Measurements from ENCODE around the gene APOD. TPM values are rescaled to one million over a fixed set of nuclear protein-coding genes. Genes with fewer than 3 reads are reported as not detected.
A peak's percentile ranks its signal among the peaks of the same experiment; 100 is the strongest.

Gene APOD
- total RNA-seq, 2 experiments from 2014 or later, result not detected

DNA sequence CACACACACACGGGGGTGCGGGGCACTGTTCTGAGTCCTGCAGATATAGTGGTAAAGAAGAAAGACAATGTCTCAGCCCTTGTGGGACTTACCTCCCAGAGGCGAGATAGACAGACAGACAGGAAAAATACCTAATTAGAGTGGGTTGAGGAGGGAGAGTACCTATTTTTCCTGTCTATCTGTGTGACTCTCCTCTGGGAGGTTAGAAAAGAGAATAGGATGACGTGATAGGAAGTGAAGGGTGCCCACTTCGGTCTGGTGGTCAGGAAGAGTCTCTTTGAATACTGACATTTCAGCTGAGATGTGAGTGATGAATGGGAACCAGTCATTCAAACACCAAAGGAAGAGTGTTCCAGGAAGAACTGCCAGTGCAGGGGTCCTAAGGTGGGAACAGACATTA is 4.1 kb upstream of the APOD start:
- Mint-ChIP-seq H3K4me3 (no peak overlapping the region), H3K36me3 (ENCODE audit: low read depth) (no peaks in the 10 kb centered on the region), H3K27me3 (peaks cover 3% of the 10 kb centered on the region), H3K4me1 (ENCODE audit: low read depth) (peaks cover 8% of the 10 kb centered on the region), H3K9me3 (no peaks in the 10 kb centered on the region), H3K27ac (no peak overlapping the region)
- TF ChIP-seq, protein P1, sequence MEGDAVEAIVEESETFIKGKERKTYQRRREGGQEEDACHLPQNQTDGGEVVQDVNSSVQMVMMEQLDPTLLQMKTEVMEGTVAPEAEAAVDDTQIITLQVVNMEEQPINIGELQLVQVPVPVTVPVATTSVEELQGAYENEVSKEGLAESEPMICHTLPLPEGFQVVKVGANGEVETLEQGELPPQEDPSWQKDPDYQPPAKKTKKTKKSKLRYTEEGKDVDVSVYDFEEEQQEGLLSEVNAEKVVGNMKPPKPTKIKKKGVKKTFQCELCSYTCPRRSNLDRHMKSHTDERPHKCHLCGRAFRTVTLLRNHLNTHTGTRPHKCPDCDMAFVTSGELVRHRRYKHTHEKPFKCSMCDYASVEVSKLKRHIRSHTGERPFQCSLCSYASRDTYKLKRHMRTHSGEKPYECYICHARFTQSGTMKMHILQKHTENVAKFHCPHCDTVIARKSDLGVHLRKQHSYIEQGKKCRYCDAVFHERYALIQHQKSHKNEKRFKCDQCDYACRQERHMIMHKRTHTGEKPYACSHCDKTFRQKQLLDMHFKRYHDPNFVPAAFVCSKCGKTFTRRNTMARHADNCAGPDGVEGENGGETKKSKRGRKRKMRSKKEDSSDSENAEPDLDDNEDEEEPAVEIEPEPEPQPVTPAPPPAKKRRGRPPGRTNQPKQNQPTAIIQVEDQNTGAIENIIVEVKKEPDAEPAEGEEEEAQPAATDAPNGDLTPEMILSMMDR (IDR thresholded peaks at IDR 0.05), result no peak
- ATAC-seq, result peak; percentile 52
- peak; percentile 36 for DNase-seq
- ChIA-PET CTCF (interaction anchor here (1.1 kb wide), 1 partner anchor 15 kb away, joined by 3 read pairs; no protein-coding TSS in a partner anchor), POLR2A (interaction anchor here (1.7 kb wide), 1 partner anchor 22 kb away, joined by 7 read pairs; no protein-coding TSS in a partner anchor)
- intact Hi-C loops (cut with micrococcal nuclease), result no loop called here

DNA sequence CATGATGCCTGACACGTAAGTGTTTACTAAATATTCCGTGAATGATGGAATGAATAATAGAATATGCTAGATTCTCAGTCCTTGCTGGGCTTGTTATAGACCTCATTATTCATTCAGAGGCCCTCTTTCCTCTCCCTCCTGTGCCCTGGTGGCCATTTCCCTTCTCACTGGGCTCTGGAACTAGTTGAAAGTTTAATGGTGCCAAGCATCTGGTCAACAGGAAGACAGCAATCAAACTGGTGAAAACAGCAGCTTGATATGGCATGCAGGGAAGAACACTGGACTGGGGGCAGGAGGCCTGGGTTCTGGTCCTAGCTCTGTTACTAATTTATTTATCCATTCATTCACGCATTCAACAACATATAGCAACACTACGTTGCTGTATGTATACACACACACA is 3.7 kb upstream of the APOD start:
- TF ChIP-seq, protein P1 (IDR thresholded peaks at IDR 0.05), result no peak
- Mint-ChIP-seq H3K27me3 (peaks cover 3% of the 10 kb centered on the region), H3K36me3 (ENCODE audit: low read depth) (no peaks in the 10 kb centered on the region), H3K9me3 (no peaks in the 10 kb centered on the region), H3K4me1 (ENCODE audit: low read depth) (peaks cover 8% of the 10 kb centered on the region), H3K4me3 (no peak overlapping the region), H3K27ac (no peak overlapping the region)
- intact Hi-C loops (cut with micrococcal nuclease), result no loop called here
- DNase-seq, result peak; percentile 11
- peak; percentile 5 for ATAC-seq
- POLR2A ChIA-PET, result no interaction called here
- CTCF ChIA-PET, result interaction anchor here (1.1 kb wide), 1 partner anchor 14 kb away, joined by 3 read pairs; no protein-coding TSS in a partner anchor

DNA sequence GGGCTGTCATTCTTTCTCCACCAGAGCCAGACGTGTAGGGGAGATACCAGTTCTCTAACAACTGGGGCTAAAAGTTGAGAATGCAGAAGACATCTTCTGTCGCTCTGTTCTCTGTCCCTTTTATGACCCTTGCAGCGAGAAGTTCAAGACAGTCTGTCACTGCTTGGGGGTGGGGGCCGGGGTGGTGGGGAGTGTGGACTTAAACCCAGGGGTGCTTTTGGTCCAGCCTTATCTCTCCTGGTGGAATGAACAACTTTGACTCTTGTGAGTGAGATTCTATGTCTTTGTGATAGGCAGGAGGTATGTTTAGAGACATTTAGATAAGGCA is 767 bp upstream of the APOD start:
- H3K27me3 Mint-ChIP-seq, result peaks cover 3% of the 10 kb centered on the region
- no peaks in the 10 kb centered on the region for H3K36me3 Mint-ChIP-seq (ENCODE audit: low read depth)
- peaks cover 8% of the 10 kb centered on the region for H3K4me1 Mint-ChIP-seq (ENCODE audit: low read depth)
- no peak for ATAC-seq
- ChIA-PET POLR2A (interaction anchor here (1.3 kb wide), 1 partner anchor 42 kb away, joined by 4 read pairs; the partner anchor contains the start of gene PPP1R2), CTCF (interaction anchor here (1.0 to 1.6 kb wide), 3 partner anchors 11 to 32 kb away, joined by 3 to 4 read pairs (median 3); no protein-coding TSS in a partner anchor)
- DNase-seq, result no peak
- no peak overlapping the region for H3K27ac Mint-ChIP-seq
- intact Hi-C loops (cut with micrococcal nuclease), result no loop called here
- H3K4me3 Mint-ChIP-seq, result no peak overlapping the region
- TF ChIP-seq, protein P1 (IDR thresholded peaks at IDR 0.05), result no peak
- H3K9me3 Mint-ChIP-seq, result no peaks in the 10 kb centered on the region

DNA sequence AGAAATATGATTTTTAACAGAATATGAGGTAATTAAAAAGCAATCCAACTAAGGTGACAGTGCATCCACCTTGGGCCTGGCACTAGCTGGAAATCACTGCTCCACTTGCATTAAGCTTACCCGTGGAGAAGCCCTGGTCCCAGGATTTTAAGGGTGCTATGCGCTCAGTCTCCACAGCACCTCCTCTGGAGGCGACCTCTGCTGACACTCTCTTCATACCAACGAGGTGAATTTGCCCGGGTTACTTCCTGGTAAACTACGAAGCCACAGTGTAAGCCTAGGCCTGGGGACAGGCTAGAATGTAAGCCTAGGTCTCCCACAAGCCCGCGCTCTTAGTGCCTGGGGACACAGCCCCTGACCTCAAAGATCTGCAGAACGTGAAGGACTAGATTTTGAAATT is 793 bp downstream of the APOD start:
- DNase-seq (peak; percentile 11), ATAC-seq (no peak)
- TF ChIP-seq, protein P1 (IDR thresholded peaks at IDR 0.05), result no peak
- no peak overlapping the region for H3K4me3 Mint-ChIP-seq
- ChIA-PET CTCF (interaction anchor here (1.0 to 1.6 kb wide), 3 partner anchors 10 to 31 kb away, joined by 3 read pairs; no protein-coding TSS in a partner anchor), POLR2A (no interaction called here)
- intact Hi-C loops (cut with micrococcal nuclease), result no loop called here
- no peak overlapping the region for H3K27ac Mint-ChIP-seq
- H3K9me3 Mint-ChIP-seq, result no peaks in the 10 kb centered on the region
- H3K4me1 Mint-ChIP-seq (ENCODE audit: low read depth), result peaks cover 8% of the 10 kb centered on the region
- peaks cover 3% of the 10 kb centered on the region for H3K27me3 Mint-ChIP-seq
- H3K36me3 Mint-ChIP-seq (ENCODE audit: low read depth), result no peaks in the 10 kb centered on the region

DNA sequence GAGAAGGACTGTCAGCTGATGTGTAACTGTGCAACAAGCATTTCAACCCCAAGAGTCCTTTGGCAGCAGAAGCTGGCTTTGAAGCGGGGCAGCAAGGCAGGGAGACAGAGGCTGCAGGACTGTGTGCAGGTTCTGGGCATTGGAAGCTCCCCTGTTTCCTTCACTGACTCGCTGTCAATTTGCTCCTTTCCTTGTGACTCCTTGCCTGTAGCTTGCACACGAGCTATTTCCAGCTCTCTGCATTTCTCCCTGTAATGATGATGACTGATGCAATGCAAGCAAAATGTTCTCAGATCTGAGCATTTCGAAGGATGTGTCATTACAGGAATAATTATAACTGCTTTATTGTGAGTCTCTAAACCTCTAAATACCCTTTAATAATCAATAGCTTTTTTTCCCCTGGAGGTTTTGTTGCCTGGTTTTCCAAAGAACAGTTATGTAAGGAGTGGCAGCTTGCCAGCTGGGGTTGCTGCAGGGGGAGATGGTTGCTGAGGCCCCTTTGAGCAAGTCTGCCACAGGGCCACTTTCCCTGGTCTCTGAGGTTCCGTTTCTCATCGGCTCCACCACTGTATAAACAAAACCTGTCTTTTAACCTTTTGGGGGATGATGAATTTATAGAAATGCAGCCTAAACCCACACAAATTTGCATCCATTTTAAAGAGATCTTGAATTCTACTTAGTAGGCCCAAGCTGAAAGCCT is 2.8 kb downstream of the APOD start:
- DNase-seq (no peak), ATAC-seq (no peak)
- H3K9me3 Mint-ChIP-seq, result no peaks in the 10 kb centered on the region
- H3K27ac Mint-ChIP-seq, result no peak overlapping the region
- ChIA-PET POLR2A (interaction anchor here (1.1 kb wide), 1 partner anchor 13 kb away, joined by 3 read pairs; no protein-coding TSS in a partner anchor), CTCF (interaction anchor here (1.2 kb wide), 2 partner anchors 24 to 310 kb away, joined by 3 to 6 read pairs; partner anchors contain the start of gene XXYLT1)
- no peak overlapping the region for H3K4me3 Mint-ChIP-seq
- intact Hi-C loops (cut with micrococcal nuclease), result no loop called here
- H3K36me3 Mint-ChIP-seq (ENCODE audit: low read depth), result no peaks in the 10 kb centered on the region
- peaks cover 6% of the 10 kb centered on the region for H3K4me1 Mint-ChIP-seq (ENCODE audit: low read depth)
- peaks cover 3% of the 10 kb centered on the region for H3K27me3 Mint-ChIP-seq
- TF ChIP-seq, protein P1 (IDR thresholded peaks at IDR 0.05), result no peak

Data from activated CD8-positive, alpha-beta T cell treated with anti-CD3 and anti-CD28 coated beads for 36 hours (primary cell).